NT2/D1 (cell line): ENCODE results near the gene GLIS1.
"Not testable (repeated sequence)": the region's sequence is repeated elsewhere in the genome, so short reads cannot be mapped to it uniquely, and the experiment has no call there.

ENCODE experiments used
- DNase-seq: peaks from one replicate; pipeline ENCODE4 v3.0.0-alpha.2; 2011; ENCODE audit warnings: low read depth, low spot score
- H3K27me3 ChIP-seq: 2 replicates; pipeline ENCODE4 v1.6.0; 2011; ENCODE audit warnings: mild to moderate bottlenecking; ENCODE audit not compliant: insufficient read length, insufficient read depth
- H3K36me3 ChIP-seq: 2 replicates; pipeline ENCODE4 v1.6.1; 2011; ENCODE audit warnings: mild to moderate bottlenecking, low read length, mixed read lengths; ENCODE audit not compliant: insufficient read depth, insufficient read length
- H3K4me1 ChIP-seq: 2 replicates; pipeline ENCODE4 v1.5.1; 2011; ENCODE audit not compliant: insufficient read depth, insufficient read length
- H3K4me3 ChIP-seq: 2 replicates; pipeline ENCODE4 v1.5.1; 2011; ENCODE audit warnings: low read depth; ENCODE audit not compliant: insufficient read length
- H3K9ac ChIP-seq: 2 replicates; pipeline ENCODE4 v1.6.0; 2011; ENCODE audit warnings: low read depth; ENCODE audit not compliant: insufficient read length
- H3K9me3 ChIP-seq: 2 replicates; pipeline ENCODE4 v1.5.1; 2011; ENCODE audit warnings: mild to moderate bottlenecking, low read length; ENCODE audit not compliant: insufficient read depth
- SUZ12 ChIP-seq: IDR thresholded peaks from 2 replicates; pipeline ENCODE4 v1.6.1; 2011; ENCODE audit not compliant: insufficient read length, insufficient read depth; ENCODE audit errors: extremely low read depth
- YY1 ChIP-seq: IDR thresholded peaks from 2 replicates; pipeline ENCODE4 v1.6.1; 2011; ENCODE audit not compliant: insufficient read length, insufficient read depth
- ZNF274 ChIP-seq: IDR thresholded peaks from 2 replicates; pipeline ENCODE4 v1.6.1; 2011; ENCODE audit warnings: mild to moderate bottlenecking, low read depth, low read length

GLIS1 gene

GRCh38 chr1:53559854-53560580 lies 178.9 kb downstream of the GLIS1 start:
- no peaks in the 10 kb centered on the region; the same call in 1 of the 2 replicates for H3K9me3 ChIP-seq
- no peak overlapping the region for H3K9ac ChIP-seq
- H3K4me3 ChIP-seq, result no peak overlapping the region
- DNase-seq, result no peak
- H3K27me3 ChIP-seq, result peaks cover 2% of the 10 kb centered on the region
- H3K4me1 ChIP-seq, result peaks cover 18% of the 10 kb centered on the region
- TF ChIP-seq YY1 (no peak), SUZ12 (no peak), ZNF274 (no peak)
- no peaks in the 10 kb centered on the region for H3K36me3 ChIP-seq

GRCh38 chr1:53559391-53559815 lies 179.6 kb downstream of the GLIS1 start:
- TF ChIP-seq SUZ12 (no peak), YY1 (no peak), ZNF274 (no peak)
- no peak for DNase-seq
- Histone ChIP-seq H3K4me3 (no peak overlapping the region), H3K4me1 (peaks cover 18% of the 10 kb centered on the region), H3K9ac (no peak overlapping the region), H3K36me3 (no peaks in the 10 kb centered on the region), H3K9me3 (no peaks in the 10 kb centered on the region; the same call in 1 of the 2 replicates), H3K27me3 (peaks cover 2% of the 10 kb centered on the region)

GRCh38 chr1:53558739-53559315 lies 180.1 kb downstream of the GLIS1 start:
- TF ChIP-seq ZNF274 (no peak), YY1 (no peak), SUZ12 (no peak)
- no peak for DNase-seq
- Histone ChIP-seq H3K9me3 (no peaks in the 10 kb centered on the region; the same call in 1 of the 2 replicates), H3K36me3 (no peaks in the 10 kb centered on the region), H3K4me3 (no peak overlapping the region), H3K27me3 (peaks cover 4% of the 10 kb centered on the region), H3K4me1 (peaks cover 18% of the 10 kb centered on the region), H3K9ac (no peak overlapping the region)

GRCh38 chr1:53557830-53558738 lies 180.9 kb downstream of the GLIS1 start:
- Histone ChIP-seq H3K9ac (no peak overlapping the region), H3K9me3 (no peaks in the 10 kb centered on the region; the same call in 1 of the 2 replicates), H3K27me3 (peaks cover 7% of the 10 kb centered on the region), H3K4me1 (peaks cover 21% of the 10 kb centered on the region), H3K36me3 (no peaks in the 10 kb centered on the region), H3K4me3 (no peak overlapping the region)
- no peak for TF ChIP-seq SUZ12
- no peak for TF ChIP-seq YY1
- TF ChIP-seq ZNF274, result no peak
- DNase-seq, result no peak

- Histone ChIP-seq H3K36me3 (no peaks in the 10 kb centered on the region), H3K9ac (no peak overlapping the region), H3K4me1 (peaks cover 28% of the 10 kb centered on the region), H3K4me3 (no peak overlapping the region), H3K9me3 (no peaks in the 10 kb centered on the region; the same call in 1 of the 2 replicates), H3K27me3 (peaks cover 7% of the 10 kb centered on the region)
- TF ChIP-seq SUZ12, result no peak
- TF ChIP-seq YY1, result no peak
- no peak for DNase-seq
Measured at GRCh38 chr1:53557369-53557768, 181.6 kb downstream of the GLIS1 start.

GRCh38 chr1:53556657-53557227 lies 182.2 kb downstream of the GLIS1 start:
- Histone ChIP-seq H3K27me3 (peaks cover 7% of the 10 kb centered on the region), H3K4me3 (no peak overlapping the region), H3K4me1 (peaks cover 28% of the 10 kb centered on the region), H3K9me3 (no peaks in the 10 kb centered on the region; the same call in 1 of the 2 replicates), H3K9ac (no peak overlapping the region), H3K36me3 (no peaks in the 10 kb centered on the region)
- DNase-seq, result no peak
- no peak for TF ChIP-seq YY1
- TF ChIP-seq ZNF274, result no peak
- no peak for TF ChIP-seq SUZ12

- H3K9ac ChIP-seq, H3K36me3 ChIP-seq, DNase-seq, H3K9me3 ChIP-seq, H3K27me3 ChIP-seq, H3K4me3 ChIP-seq: not testable (repeated sequence)
- peaks cover 29% of the 10 kb centered on the region for H3K4me1 ChIP-seq
Measured at GRCh38 chr1:53555620-53556326, 183.2 kb downstream of the GLIS1 start.
